OCI-LY1 (cell line): ENCODE measurements around the gene S100PBP.

Source experiments
- EZH2 ChIP-seq: fragments of 200-600 bp; sonication (generic), shearing (Covaris generic); IDR thresholded peaks from 2 replicates; pipeline ENCODE4 v1.8.0; 2017; ENCODE audit warnings: borderline replicate concordance, mixed run types, mild to moderate bottlenecking, antibody characterized with exemption, low read length, moderate library complexity, mixed read lengths
- TF ChIP-seq, protein P1 (sequence below): fragments of 200-600 bp; sonication (generic), shearing (Covaris generic); IDR thresholded peaks from 2 replicates; pipeline ENCODE4 v1.5.1; 2017; ENCODE audit warnings: mild to moderate bottlenecking, antibody characterized with exemption, low read length, moderate library complexity, mixed read lengths

DNA sequence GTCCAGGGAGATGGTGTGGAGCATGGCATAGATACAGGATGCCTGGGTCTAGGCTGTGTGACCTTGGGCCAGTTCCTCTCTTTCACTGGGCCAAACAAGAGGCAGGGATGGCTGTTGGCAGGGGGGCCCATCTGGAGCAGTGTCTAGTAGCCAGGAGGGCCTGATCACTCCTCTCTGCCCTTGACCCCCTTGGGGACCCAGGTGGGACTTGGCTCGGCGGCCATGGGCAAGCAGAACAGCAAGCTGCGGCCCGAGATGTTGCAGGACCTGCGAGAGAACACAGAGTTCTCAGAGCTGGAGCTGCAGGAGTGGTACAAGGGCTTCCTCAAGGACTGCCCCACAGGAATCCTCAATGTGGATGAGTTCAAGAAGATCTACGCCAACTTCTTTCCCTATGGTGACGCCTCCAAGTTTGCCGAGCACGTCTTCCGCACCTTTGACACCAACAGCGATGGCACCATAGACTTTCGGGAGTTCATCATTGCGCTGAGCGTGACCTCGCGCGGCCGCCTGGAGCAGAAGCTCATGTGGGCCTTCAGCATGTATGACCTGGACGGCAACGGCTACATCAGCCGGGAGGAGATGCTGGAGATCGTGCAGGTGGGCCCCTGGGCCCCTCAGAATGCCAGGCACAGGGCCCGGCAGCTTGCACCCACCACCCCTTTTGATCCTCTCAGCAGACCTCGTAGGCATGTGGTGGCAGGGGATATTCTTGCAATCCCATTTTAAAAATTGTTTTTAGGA lies 71.4 kb downstream of the S100PBP start:
- no peak for TF ChIP-seq EZH2
- TF ChIP-seq, protein P1, sequence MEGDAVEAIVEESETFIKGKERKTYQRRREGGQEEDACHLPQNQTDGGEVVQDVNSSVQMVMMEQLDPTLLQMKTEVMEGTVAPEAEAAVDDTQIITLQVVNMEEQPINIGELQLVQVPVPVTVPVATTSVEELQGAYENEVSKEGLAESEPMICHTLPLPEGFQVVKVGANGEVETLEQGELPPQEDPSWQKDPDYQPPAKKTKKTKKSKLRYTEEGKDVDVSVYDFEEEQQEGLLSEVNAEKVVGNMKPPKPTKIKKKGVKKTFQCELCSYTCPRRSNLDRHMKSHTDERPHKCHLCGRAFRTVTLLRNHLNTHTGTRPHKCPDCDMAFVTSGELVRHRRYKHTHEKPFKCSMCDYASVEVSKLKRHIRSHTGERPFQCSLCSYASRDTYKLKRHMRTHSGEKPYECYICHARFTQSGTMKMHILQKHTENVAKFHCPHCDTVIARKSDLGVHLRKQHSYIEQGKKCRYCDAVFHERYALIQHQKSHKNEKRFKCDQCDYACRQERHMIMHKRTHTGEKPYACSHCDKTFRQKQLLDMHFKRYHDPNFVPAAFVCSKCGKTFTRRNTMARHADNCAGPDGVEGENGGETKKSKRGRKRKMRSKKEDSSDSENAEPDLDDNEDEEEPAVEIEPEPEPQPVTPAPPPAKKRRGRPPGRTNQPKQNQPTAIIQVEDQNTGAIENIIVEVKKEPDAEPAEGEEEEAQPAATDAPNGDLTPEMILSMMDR = no peak
